ENCODE measurements around the gene ZNF530. TPM values are rescaled to one million over a fixed set of nuclear protein-coding genes. Genes with fewer than 3 reads are reported as not detected.

Gene ZNF530
- total and polyA plus RNA-seq, 9 of the 15 experiments (the other 6 are each of a cell fraction or from before 2014, with no cell fraction given), result 0.28 to 5.9 (median 4.0) TPM

- ATAC-seq, result no peak
- Histone ChIP-seq H3K4me3 (no peak overlapping the region), H3K9me1 (ENCODE audit: control insufficient read depth, insufficient read depth, low read length) (no peaks in the 10 kb centered on the region), H3K27me3 (ENCODE audit: control insufficient read depth in 2 of 2, insufficient read depth in 2 of 2, low read length in 2 of 2) (no peaks in the 10 kb centered on the region), H2AFZ (ENCODE audit: low read depth, low read length) (no peak overlapping the region), H3K27ac (ENCODE audit: extremely low read depth, low read depth, low read length) (no peak overlapping the region), H4K20me1 (replicated peaks; ENCODE audit: control insufficient read depth, insufficient read depth, low read length) (no peaks in the 10 kb centered on the region), H3K4me1 (replicated peaks in 1 of 2; ENCODE audit: control insufficient read depth in 2 of 2, insufficient read depth in 2 of 2, low read length in 2 of 2) (no peaks in the 10 kb centered on the region), H3K4me2 (ENCODE audit: insufficient read depth, low read length) (no peak overlapping the region), H3K79me2 (ENCODE audit: control insufficient read depth, insufficient read depth, low read length) (no peaks in the 10 kb centered on the region), H3K9me3 (replicated peaks; ENCODE audit: control insufficient read depth, insufficient read depth, low read depth, low read length) (peaks cover 25% of the 10 kb centered on the region), H3K9ac (ENCODE audit: insufficient read depth in 1 of 2, low read depth in 2 of 2, low read length in 2 of 2) (no peak overlapping the region), H3K36me3 (ENCODE audit: control insufficient read depth, insufficient read depth, low read length) (peaks cover 27% of the 10 kb centered on the region)
- TF ChIP-seq TAF15 (IDR thresholded peaks at IDR 0.05; ENCODE audit: low read depth, low read length) (no peak), NFIC (IDR thresholded peaks at IDR 0.05) (peak; percentile 99), NFIX (CRISPR knock-in tag; IDR thresholded peaks at IDR 0.05; ENCODE audit: low read depth) (peak; percentile 98), RAD21 (CRISPR knock-in tag; conservative IDR thresholded peaks at IDR 0.05 in 1 of 2, IDR thresholded peaks at IDR 0.05 in 1 of 2) (peak in 1 of 2 experiments; percentile 12; a peak in 1 of 4 replicates)
- DNase-seq (ENCODE audit: extremely low read depth in 1 of 4, low spot score in 3 of 4), result no peak
- ChIA-PET POLR2A (no interaction called here), CTCF (ENCODE audit: low intra/inter-chr PET ratio) (interaction anchor here (0.5 kb wide), 1 partner anchor 90 kb away, joined by 3 read pairs; no protein-coding TSS in a partner anchor)
- intact Hi-C loops (cut with micrococcal nuclease), result no loop called here
- FAIRE-seq, result no peak
- no TSS peak for BruUV-seq (replicated peaks)
- 46% methylated on average over 4 of the region's 4 CpGs for WGBS (ENCODE audit: insufficient coverage, low coverage, missing lambda C conversion rate)
- in situ Hi-C loops (cut with MboI), result no loop called here
These were observed 42.8 kb downstream of the ZNF530 start for GRCh38 chr19:57642396-57643046.

DNA sequence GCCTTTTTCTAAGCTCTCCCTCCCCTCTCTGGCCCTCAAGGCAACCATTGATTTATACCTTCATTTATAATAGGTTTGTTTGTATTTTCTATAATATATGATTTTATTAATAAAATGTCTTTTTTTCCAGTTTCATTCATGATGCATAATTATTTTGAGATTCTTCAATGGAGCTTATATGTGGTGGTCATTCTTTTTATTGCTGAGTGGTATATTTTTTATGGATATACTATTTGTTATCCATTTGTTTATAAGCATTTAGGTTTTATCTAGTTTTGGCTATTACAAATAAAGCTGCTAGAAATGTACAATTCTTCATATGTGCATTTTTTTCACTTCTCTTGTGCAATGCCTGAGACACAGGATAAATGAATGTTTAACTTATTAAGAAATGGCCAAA lies 44.0 kb downstream of the ZNF530 start:
- Histone ChIP-seq H3K4me3 (no peak overlapping the region), H3K9me3 (replicated peaks; ENCODE audit: control insufficient read depth, insufficient read depth, low read depth, low read length) (peaks cover 22% of the 10 kb centered on the region), H3K4me1 (replicated peaks in 1 of 2; ENCODE audit: control insufficient read depth in 2 of 2, insufficient read depth in 2 of 2, low read length in 2 of 2) (no peaks in the 10 kb centered on the region; a peak in 1 of 5 replicates), H3K27me3 (ENCODE audit: control insufficient read depth in 2 of 2, insufficient read depth in 2 of 2, low read length in 2 of 2) (no peaks in the 10 kb centered on the region), H2AFZ (ENCODE audit: low read depth, low read length) (no peak overlapping the region), H3K9ac (ENCODE audit: insufficient read depth in 1 of 2, low read depth in 2 of 2, low read length in 2 of 2) (no peak overlapping the region), H3K27ac (ENCODE audit: extremely low read depth, low read depth, low read length) (no peak overlapping the region), H3K9me1 (ENCODE audit: control insufficient read depth, insufficient read depth, low read length) (no peaks in the 10 kb centered on the region), H4K20me1 (replicated peaks; ENCODE audit: control insufficient read depth, insufficient read depth, low read length) (no peaks in the 10 kb centered on the region), H3K4me2 (ENCODE audit: insufficient read depth, low read length) (no peak overlapping the region), H3K79me2 (ENCODE audit: control insufficient read depth, insufficient read depth, low read length) (no peaks in the 10 kb centered on the region), H3K36me3 (ENCODE audit: control insufficient read depth, insufficient read depth, low read length) (peaks cover 27% of the 10 kb centered on the region)
- peak; percentile 39 for TF ChIP-seq C11orf30 (IDR thresholded peaks at IDR 0.05; ENCODE audit: low read depth)
- TF ChIP-seq SMAD2 (IDR thresholded peaks at IDR 0.05; ENCODE audit: low read depth, low read length), result no peak
- TF ChIP-seq RB1 (IDR thresholded peaks at IDR 0.05; ENCODE audit: low read depth), result no peak
- peak; percentile 69; the same call in 1 of the 2 replicates for TF ChIP-seq ZNF316 (IDR thresholded peaks at IDR 0.05)
- CTCF ChIA-PET (ENCODE audit: low intra/inter-chr PET ratio), result no interaction called here
- POLR2A ChIA-PET, result no interaction called here
- in situ Hi-C loops (cut with MboI), result no loop called here
- intact Hi-C loops (cut with micrococcal nuclease), result no loop called here
- FAIRE-seq (no peak), DNase-seq (ENCODE audit: extremely low read depth in 1 of 4, low spot score in 3 of 4) (no peak), ATAC-seq (no peak)
- no TSS peak for BruUV-seq (replicated peaks)

Measured in K562 (cell line).